GM18517 (cell line): Measurements from ENCODE around the gene MRPL48.
"Not testable (repeated sequence)": the region's sequence is repeated elsewhere in the genome, so short reads cannot be mapped to it uniquely, and the experiment has no call there.

Experiments used
- ATAC-seq: cut with Tn5 transposase; IDR thresholded peaks from one replicate; pipeline ENCODE4 v1.9.1; 2021; ENCODE audit warnings: mild to moderate bottlenecking, moderate library complexity; ENCODE audit not compliant: unreplicated experiment

Gene MRPL48

GRCh38 chr11:73779084-73779902 lies 8.4 kb upstream of the MRPL48 start:
- ATAC-seq = peak; percentile 92

GRCh38 chr11:73781303-73781702 lies 6.4 kb upstream of the MRPL48 start:
- ATAC-seq = no peak

GRCh38 chr11:73783483-73784020 lies 4.1 kb upstream of the MRPL48 start:
- ATAC-seq = no peak

GRCh38 chr11:73784080-73784634 lies 3.5 kb upstream of the MRPL48 start:
- ATAC-seq = no peak

- ATAC-seq = no peak
Observed at GRCh38 chr11:73784734-73785133, 2.9 kb upstream of the MRPL48 start.

- not testable (repeated sequence) for ATAC-seq
Observed at GRCh38 chr11:73785467-73785866, 2.2 kb upstream of the MRPL48 start.

- no peak for ATAC-seq
Observed at GRCh38 chr11:73787051-73787642, 527 bp upstream of the MRPL48 start.

- ATAC-seq = no peak
Observed at GRCh38 chr11:73789279-73789670, 1.6 kb downstream of the MRPL48 start.

GRCh38 chr11:73792584-73792983 lies 4.9 kb downstream of the MRPL48 start:
- no peak for ATAC-seq

GRCh38 chr11:73795925-73796632 lies 8.4 kb downstream of the MRPL48 start:
- ATAC-seq = no peak

GRCh38 chr11:73797457-73797856 lies 9.8 kb downstream of the MRPL48 start:
- no peak for ATAC-seq

GRCh38 chr11:73800276-73800806 lies 12.7 kb downstream of the MRPL48 start:
- ATAC-seq = no peak

GRCh38 chr11:73801136-73801535 lies 13.5 kb downstream of the MRPL48 start:
- ATAC-seq = no peak

GRCh38 chr11:73804712-73805111 lies 17.0 kb downstream of the MRPL48 start:
- no peak for ATAC-seq

- ATAC-seq = no peak
Observed at GRCh38 chr11:73808052-73808451, 20.4 kb downstream of the MRPL48 start.

GRCh38 chr11:73810637-73811036 lies 23.0 kb downstream of the MRPL48 start:
- ATAC-seq = no peak

GRCh38 chr11:73812234-73812633 lies 24.6 kb downstream of the MRPL48 start:
- ATAC-seq = no peak

- ATAC-seq = no peak
Observed at GRCh38 chr11:73814812-73815211, 27.1 kb downstream of the MRPL48 start.

- no peak for ATAC-seq
Observed at GRCh38 chr11:73818846-73819245, 31.2 kb downstream of the MRPL48 start.

GRCh38 chr11:73830261-73830660 lies 42.6 kb downstream of the MRPL48 start:
- ATAC-seq = no peak

GRCh38 chr11:73833067-73833466 lies 45.4 kb downstream of the MRPL48 start:
- no peak for ATAC-seq
